Measurements from ENCODE around the gene EIF4E.

DNA sequence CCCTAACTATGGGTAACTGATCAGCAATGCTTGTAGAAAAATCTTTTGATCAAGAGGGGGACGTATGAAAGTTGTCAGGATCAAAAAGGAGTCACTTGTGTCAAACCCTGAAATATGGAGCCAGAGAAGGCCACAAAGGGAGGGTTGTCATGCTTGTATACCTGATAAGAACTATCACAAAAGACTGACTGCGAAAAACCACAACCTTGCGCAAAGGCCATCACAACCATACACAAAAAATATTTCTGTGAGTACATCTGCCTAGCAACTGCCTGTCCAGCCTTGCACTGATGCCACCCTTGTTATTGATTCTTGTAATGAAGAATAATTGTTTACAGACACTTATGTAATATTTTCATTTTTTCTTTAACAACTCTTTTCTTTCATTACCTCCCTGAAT, 22.8 kb upstream of the EIF4E start:
- TF ChIP-seq, protein P1, sequence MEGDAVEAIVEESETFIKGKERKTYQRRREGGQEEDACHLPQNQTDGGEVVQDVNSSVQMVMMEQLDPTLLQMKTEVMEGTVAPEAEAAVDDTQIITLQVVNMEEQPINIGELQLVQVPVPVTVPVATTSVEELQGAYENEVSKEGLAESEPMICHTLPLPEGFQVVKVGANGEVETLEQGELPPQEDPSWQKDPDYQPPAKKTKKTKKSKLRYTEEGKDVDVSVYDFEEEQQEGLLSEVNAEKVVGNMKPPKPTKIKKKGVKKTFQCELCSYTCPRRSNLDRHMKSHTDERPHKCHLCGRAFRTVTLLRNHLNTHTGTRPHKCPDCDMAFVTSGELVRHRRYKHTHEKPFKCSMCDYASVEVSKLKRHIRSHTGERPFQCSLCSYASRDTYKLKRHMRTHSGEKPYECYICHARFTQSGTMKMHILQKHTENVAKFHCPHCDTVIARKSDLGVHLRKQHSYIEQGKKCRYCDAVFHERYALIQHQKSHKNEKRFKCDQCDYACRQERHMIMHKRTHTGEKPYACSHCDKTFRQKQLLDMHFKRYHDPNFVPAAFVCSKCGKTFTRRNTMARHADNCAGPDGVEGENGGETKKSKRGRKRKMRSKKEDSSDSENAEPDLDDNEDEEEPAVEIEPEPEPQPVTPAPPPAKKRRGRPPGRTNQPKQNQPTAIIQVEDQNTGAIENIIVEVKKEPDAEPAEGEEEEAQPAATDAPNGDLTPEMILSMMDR (IDR thresholded peaks at IDR 0.05): no peak
- TF ChIP-seq POLR2A (IDR thresholded peaks at IDR 0.05): no peak
